A549 (cell line): ENCODE results near the gene TIMM44. TPM values are rescaled to one million over a fixed set of nuclear protein-coding genes. Genes with fewer than 3 reads are reported as not detected.

Source experiments
- polyA plus RNA-seq, 4 experiments: library from polyadenylated mRNA; depleted of rRNA in 3 of 4; stranded (reverse); fragments of >200 nt; fragmentation: RNase III in 1 of 4; extraction: RNeasy Plus Mini Kit Qiagen cat#74134 plus additional on column Dnase treatment in 1 of 4; gene quantifications; 2 replicates in 3 of 4; 3 replicates in 1 of 4; pipeline ENCODE4 v1.2.3, GENCODE V29; 2011 to 2017

Gene TIMM44
- polyA plus RNA-seq, 2 of the 4 experiments (the other 2 are of a cell fraction), result 29.7 to 53.2 TPM

Other genes with a start within 250 kb of the TIMM44 start
- not detected in 2 replicates for gene FCER2, start 241.5 kb downstream of the TIMM44 start, polyA plus RNA-seq (2011; rRNA removed)
- not detected in 3 replicates for gene FCER2, start 241.5 kb downstream of the TIMM44 start, polyA plus RNA-seq (2017; fragmentation: RNase III; extraction: RNeasy Plus Mini Kit Qiagen cat#74134 plus additional on column Dnase treatment)
- not detected in 2 replicates for gene CLEC4G, start 211.6 kb downstream of the TIMM44 start, polyA plus RNA-seq (2011; rRNA removed)
- gene CLEC4G, start 211.6 kb downstream of the TIMM44 start, polyA plus RNA-seq (2017; fragmentation: RNase III; extraction: RNeasy Plus Mini Kit Qiagen cat#74134 plus additional on column Dnase treatment), result not detected in 3 replicates
- not detected in 2 replicates for gene CD209, start 196.1 kb downstream of the TIMM44 start, polyA plus RNA-seq (2011; rRNA removed)
- not detected in 3 replicates for gene CD209, start 196.1 kb downstream of the TIMM44 start, polyA plus RNA-seq (2017; fragmentation: RNase III; extraction: RNeasy Plus Mini Kit Qiagen cat#74134 plus additional on column Dnase treatment)
- not detected in 2 replicates for gene CLEC4M, start 180.4 kb downstream of the TIMM44 start, polyA plus RNA-seq (2011; rRNA removed)
- gene CLEC4M, start 180.4 kb downstream of the TIMM44 start, polyA plus RNA-seq (2017; fragmentation: RNase III; extraction: RNeasy Plus Mini Kit Qiagen cat#74134 plus additional on column Dnase treatment), result not detected in 3 replicates
- gene EVI5L, start 113.4 kb downstream of the TIMM44 start, polyA plus RNA-seq (2011; rRNA removed), result 1.1 and 1.2 TPM in 2 replicates
- gene EVI5L, start 113.4 kb downstream of the TIMM44 start, polyA plus RNA-seq (2017; fragmentation: RNase III; extraction: RNeasy Plus Mini Kit Qiagen cat#74134 plus additional on column Dnase treatment), result 1.2 to 2.3 TPM (median 1.8 TPM) in 3 replicates
- gene PRR36, start 69.3 kb downstream of the TIMM44 start, polyA plus RNA-seq (2011; rRNA removed), result 0.04 and 0.05 TPM in 2 replicates
- gene PRR36, start 69.3 kb downstream of the TIMM44 start, polyA plus RNA-seq (2017; fragmentation: RNase III; extraction: RNeasy Plus Mini Kit Qiagen cat#74134 plus additional on column Dnase treatment), result 0.22 to 0.35 TPM (median 0.30 TPM) in 3 replicates
- 4.0 and 5.3 TPM in 2 replicates for gene LRRC8E, start 55.2 kb downstream of the TIMM44 start, polyA plus RNA-seq (2011; rRNA removed)
- gene LRRC8E, start 55.2 kb downstream of the TIMM44 start, polyA plus RNA-seq (2017; fragmentation: RNase III; extraction: RNeasy Plus Mini Kit Qiagen cat#74134 plus additional on column Dnase treatment), result 3.7 to 4.8 TPM (median 4.4 TPM) in 3 replicates
- gene MAP2K7, start 39.8 kb downstream of the TIMM44 start, polyA plus RNA-seq (2011; rRNA removed), result 5.5 TPM in 2 replicates
- gene MAP2K7, start 39.8 kb downstream of the TIMM44 start, polyA plus RNA-seq (2017; fragmentation: RNase III; extraction: RNeasy Plus Mini Kit Qiagen cat#74134 plus additional on column Dnase treatment), result 17.4 to 19.4 TPM (median 19.3 TPM) in 3 replicates
- gene TGFBR3L, start 28.8 kb downstream of the TIMM44 start, polyA plus RNA-seq (2011; rRNA removed), result 0.21 and 0.40 TPM in 2 replicates
- gene TGFBR3L, start 28.8 kb downstream of the TIMM44 start, polyA plus RNA-seq (2017; fragmentation: RNase III; extraction: RNeasy Plus Mini Kit Qiagen cat#74134 plus additional on column Dnase treatment), result 0.70 to 1.4 TPM (median 1.2 TPM) in 3 replicates
- gene SNAPC2, start 23.3 kb downstream of the TIMM44 start, polyA plus RNA-seq (2011; rRNA removed), result 8.8 and 9.2 TPM in 2 replicates
- 13.4 to 13.8 TPM (median 13.8 TPM) in 3 replicates for gene SNAPC2, start 23.3 kb downstream of the TIMM44 start, polyA plus RNA-seq (2017; fragmentation: RNase III; extraction: RNeasy Plus Mini Kit Qiagen cat#74134 plus additional on column Dnase treatment)
- 0.79 and 1.2 TPM in 2 replicates for gene CTXN1, start 17.5 kb downstream of the TIMM44 start, polyA plus RNA-seq (2011; rRNA removed)
- gene CTXN1, start 17.5 kb downstream of the TIMM44 start, polyA plus RNA-seq (2017; fragmentation: RNase III; extraction: RNeasy Plus Mini Kit Qiagen cat#74134 plus additional on column Dnase treatment), result 7.9 to 10.7 TPM (median 9.9 TPM) in 3 replicates
- 39.3 and 44.4 TPM in 2 replicates for gene ELAVL1, start 62.0 kb upstream of the TIMM44 start, polyA plus RNA-seq (2011; rRNA removed)
- 55.6 to 58.9 TPM (median 57.3 TPM) in 3 replicates for gene ELAVL1, start 62.0 kb upstream of the TIMM44 start, polyA plus RNA-seq (2017; fragmentation: RNase III; extraction: RNeasy Plus Mini Kit Qiagen cat#74134 plus additional on column Dnase treatment)
- gene CCL25, start 109.1 kb upstream of the TIMM44 start, polyA plus RNA-seq (2011; rRNA removed), result not detected in 2 replicates
- not detected in 3 replicates for gene CCL25, start 109.1 kb upstream of the TIMM44 start, polyA plus RNA-seq (2017; fragmentation: RNase III; extraction: RNeasy Plus Mini Kit Qiagen cat#74134 plus additional on column Dnase treatment)
- gene FBN3, start 205.9 kb upstream of the TIMM44 start, polyA plus RNA-seq (2011; rRNA removed), result 0.01 TPM in 1 of 2 replicates, not detected in the other
- not detected in 3 replicates for gene FBN3, start 205.9 kb upstream of the TIMM44 start, polyA plus RNA-seq (2017; fragmentation: RNase III; extraction: RNeasy Plus Mini Kit Qiagen cat#74134 plus additional on column Dnase treatment)